D341Med (cell line): ENCODE measurements around the gene TOX3.

Experiments used
- DNase-seq: peaks from one replicate; pipeline ENCODE4 v3.0.0; 2012; ENCODE audit warnings: low spot score

The TOX3 gene

GRCh38 chr16:52398021-52398420, 148.9 kb downstream of the TOX3 start:
- no peak for DNase-seq

DNA sequence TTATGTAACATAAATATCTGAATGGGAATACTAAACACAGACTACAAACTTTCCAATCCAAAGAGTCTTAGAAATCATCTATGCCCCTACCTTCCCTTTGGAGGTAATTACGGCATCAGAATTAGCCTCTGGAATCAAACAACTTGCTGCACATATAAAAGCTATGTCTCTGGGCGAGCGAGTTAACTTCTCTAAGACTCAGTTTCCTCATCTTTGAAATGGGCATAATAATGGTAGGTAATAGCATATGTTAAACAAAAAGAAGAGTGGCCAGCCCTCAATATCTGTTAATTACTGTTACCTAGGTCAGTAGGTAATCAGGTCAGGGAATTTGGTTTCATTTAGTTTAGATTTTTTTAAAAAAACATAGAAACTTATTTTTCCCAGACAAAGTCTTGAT, 153.5 kb downstream of the TOX3 start:
- no peak for DNase-seq

DNA sequence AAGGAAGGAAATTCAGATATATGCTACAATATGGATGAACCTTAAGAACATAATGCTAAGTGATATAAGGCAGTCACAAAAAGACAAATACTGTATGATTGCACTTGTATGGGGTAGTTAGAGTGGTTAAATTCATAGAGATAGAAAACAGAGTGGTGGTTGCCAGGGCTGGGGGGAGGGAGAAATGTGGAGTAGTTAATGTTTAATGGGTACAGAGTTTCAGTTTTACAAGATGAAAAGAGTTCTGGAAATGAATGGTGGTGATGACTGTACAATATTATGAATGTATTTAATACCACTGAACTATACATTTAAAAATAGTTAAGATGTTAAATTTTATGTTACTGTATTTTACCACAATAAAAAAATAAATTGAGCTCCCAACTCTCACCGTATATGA, 157.9 kb downstream of the TOX3 start:
- no peak for DNase-seq
